ENCODE data around the gene CYTL1.

Gene CYTL1

DNA sequence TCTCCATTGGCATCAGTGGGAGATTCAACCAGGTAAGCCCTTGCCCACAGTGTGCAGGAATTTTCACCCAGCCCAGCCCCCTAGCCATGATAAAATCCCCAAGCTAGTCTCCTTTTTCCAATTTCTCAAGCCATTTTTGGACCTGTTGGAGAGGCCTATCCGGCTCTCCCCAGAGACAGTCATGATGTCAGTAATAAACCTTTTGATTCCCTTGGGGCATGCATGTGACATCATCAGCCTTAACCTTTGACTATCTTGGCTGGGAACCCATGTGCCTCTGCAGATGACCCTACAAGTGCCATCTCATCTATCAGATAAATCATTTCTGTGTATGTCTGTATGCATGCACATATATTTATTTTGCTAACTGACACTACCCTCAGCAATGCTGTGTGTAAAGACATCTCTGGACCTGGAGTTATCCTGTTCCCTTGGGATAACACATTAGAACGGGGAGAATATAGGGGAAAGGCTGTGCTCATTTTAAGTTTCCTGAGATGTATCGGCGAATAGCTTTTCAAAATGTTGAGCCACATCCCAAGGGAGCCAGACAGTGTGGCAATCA is 51.0 kb downstream of the CYTL1 start:
- DNase-seq (ENCODE audit: low read depth, low spot score): no peak
